ENCODE data around the gene RRP1.

- no peak for TF ChIP-seq POLR2A (IDR thresholded peaks at IDR 0.05)
- TF ChIP-seq CTCF (IDR thresholded peaks at IDR 0.05) = no peak
These were observed 35.2 kb downstream of the RRP1 start for GRCh38 chr21:43824333-43825241.

Data from vagina (tissue), 2 donors.